ENCODE results near the gene CADPS. TPM values are rescaled to one million over a fixed set of nuclear protein-coding genes. Genes with fewer than 3 reads are reported as not detected.
A peak's percentile ranks its signal among the peaks of the same experiment; 100 is the strongest.

CADPS gene
- total RNA-seq, 1 donor from 2014 or later = 2.7 TPM

GRCh38 chr3:62873761-62874710 lies 1.2 kb downstream of the CADPS start:
- Histone ChIP-seq H3K4me1 (peaks cover 9% of the 10 kb centered on the region), H3K36me3 (no peaks in the 10 kb centered on the region), H3K9me3 (no peaks in the 10 kb centered on the region), H3K27me3 (ENCODE audit: low read depth) (peaks cover 48% of the 10 kb centered on the region), H3K27ac (no peak overlapping the region), H3K4me3 (peak overlapping the region; percentile 47)
- ATAC-seq = peak; percentile 59 to 71
- TF ChIP-seq CTCF (IDR thresholded peaks at IDR 0.05) = no peak
- intact Hi-C loops (cut with DNase I) = no loop called here
- peak; percentile 44 for DNase-seq

GRCh38 chr3:62873451-62873760 lies 1.8 kb downstream of the CADPS start:
- ATAC-seq (no peak), DNase-seq (no peak)
- Histone ChIP-seq H3K27ac (no peak overlapping the region), H3K27me3 (ENCODE audit: low read depth) (peaks cover 48% of the 10 kb centered on the region), H3K36me3 (no peaks in the 10 kb centered on the region), H3K4me1 (peaks cover 9% of the 10 kb centered on the region), H3K9me3 (no peaks in the 10 kb centered on the region), H3K4me3 (peak overlapping the region; percentile 47)
- intact Hi-C loops (cut with DNase I) = no loop called here
- no peak for TF ChIP-seq CTCF (IDR thresholded peaks at IDR 0.05)

- H3K27me3 ChIP-seq (ENCODE audit: low read depth) = peaks cover 46% of the 10 kb centered on the region
- H3K9me3 ChIP-seq = no peaks in the 10 kb centered on the region
- no peak for DNase-seq
- no peak overlapping the region for H3K4me3 ChIP-seq
- H3K27ac ChIP-seq = no peak overlapping the region
- TF ChIP-seq CTCF (IDR thresholded peaks at IDR 0.05) = no peak
- intact Hi-C loops (cut with DNase I) = no loop called here
- no peak for ATAC-seq
- H3K4me1 ChIP-seq = peaks cover 9% of the 10 kb centered on the region
- no peaks in the 10 kb centered on the region for H3K36me3 ChIP-seq
These were observed 2.9 kb downstream of the CADPS start for GRCh38 chr3:62872318-62872717.

- Histone ChIP-seq H3K4me1 (peaks cover 9% of the 10 kb centered on the region), H3K27ac (no peak overlapping the region), H3K4me3 (no peak overlapping the region), H3K9me3 (no peaks in the 10 kb centered on the region), H3K36me3 (no peaks in the 10 kb centered on the region), H3K27me3 (ENCODE audit: low read depth) (peaks cover 31% of the 10 kb centered on the region)
- TF ChIP-seq CTCF (IDR thresholded peaks at IDR 0.05) = no peak
- DNase-seq (no peak), ATAC-seq (no peak)
- intact Hi-C loops (cut with DNase I) = no loop called here
These were observed 4.9 kb downstream of the CADPS start for GRCh38 chr3:62870321-62870720.

- no peak overlapping the region for H3K4me3 ChIP-seq
- DNase-seq (no peak), ATAC-seq (no peak)
- no peaks in the 10 kb centered on the region for H3K36me3 ChIP-seq
- H3K27me3 ChIP-seq (ENCODE audit: low read depth) = no peaks in the 10 kb centered on the region
- intact Hi-C loops (cut with DNase I) = no loop called here
- H3K4me1 ChIP-seq = no peaks in the 10 kb centered on the region
- no peaks in the 10 kb centered on the region for H3K9me3 ChIP-seq
- no peak overlapping the region for H3K27ac ChIP-seq
- no peak for TF ChIP-seq CTCF (IDR thresholded peaks at IDR 0.05)
These were observed 11.6 kb downstream of the CADPS start for GRCh38 chr3:62863648-62864047.
